Activated T-cell treated with anti-CD3 and anti-CD28 coated beads, Interleukin-2, amount 50 U/mL, for 48 hours (primary cell): ENCODE measurements around the gene RRH.
"Not testable (repeated sequence)": the region's sequence is repeated elsewhere in the genome, so short reads cannot be mapped to it uniquely, and the experiment has no call there.

Experiments used
- DNase-seq, 2 experiments: peaks; one replicate each; pipeline ENCODE4 v3.0.0-alpha.2; 2020

The RRH gene

GRCh38 chr4:109846395-109847098, 18.8 kb downstream of the RRH start:
- DNase-seq, result no peak

GRCh38 chr4:109847896-109848442, 20.2 kb downstream of the RRH start, which contains the start of gene LRIT3:
Gene LRIT3, plus strand, starts transcription at chr4:109848107. Its CDS starts 95 bp downstream, at chr4:109848202.
- DNase-seq, result no peak

GRCh38 chr4:109848501-109848900, 20.7 kb downstream of the RRH start:
- DNase-seq, result no peak

- DNase-seq, result no peak
Observed at GRCh38 chr4:109850601-109851000, 22.8 kb downstream of the RRH start.

GRCh38 chr4:109859426-109860300, 31.9 kb downstream of the RRH start:
- DNase-seq, result not testable (repeated sequence)

- no peak for DNase-seq
Observed at GRCh38 chr4:109861271-109861670, 33.5 kb downstream of the RRH start.

GRCh38 chr4:109861916-109862511, 34.2 kb downstream of the RRH start:
- DNase-seq, result no peak

GRCh38 chr4:109864134-109864533, 36.4 kb downstream of the RRH start:
- no peak for DNase-seq

- DNase-seq, result no peak
Observed at GRCh38 chr4:109870061-109870460, 42.3 kb downstream of the RRH start.

- DNase-seq, result no peak
Observed at GRCh38 chr4:109872065-109872464, 44.3 kb downstream of the RRH start.

GRCh38 chr4:109872950-109873656, 45.3 kb downstream of the RRH start:
- DNase-seq, result no peak

GRCh38 chr4:109873791-109874514, 46.2 kb downstream of the RRH start:
- DNase-seq, result no peak

GRCh38 chr4:109875106-109875505, 47.3 kb downstream of the RRH start:
- no peak for DNase-seq

GRCh38 chr4:109875553-109875952, 47.8 kb downstream of the RRH start:
- DNase-seq, result not testable (repeated sequence)

- no peak for DNase-seq
Observed at GRCh38 chr4:109876634-109877265, 49.0 kb downstream of the RRH start.

- DNase-seq, result no peak
Observed at GRCh38 chr4:109877400-109877799, 49.6 kb downstream of the RRH start.

- DNase-seq, result no peak
Observed at GRCh38 chr4:109878355-109878754, 50.6 kb downstream of the RRH start.

- DNase-seq, result no peak
Observed at GRCh38 chr4:109879081-109879480, 51.3 kb downstream of the RRH start.

GRCh38 chr4:109879636-109880314, 52.0 kb downstream of the RRH start:
- no peak for DNase-seq

- DNase-seq, result no peak
Observed at GRCh38 chr4:109886303-109886702, 58.5 kb downstream of the RRH start.

GRCh38 chr4:109887071-109887470, 59.3 kb downstream of the RRH start:
- DNase-seq, result no peak
